HPDE6-E6E7 (cell line): ENCODE data around the gene IL22.
A peak's percentile ranks its signal among the peaks of the same experiment; 100 is the strongest.
"Not testable (repeated sequence)": the region's sequence is repeated elsewhere in the genome, so short reads cannot be mapped to it uniquely, and the experiment has no call there.

Source experiments
- DNase-seq: peaks from one replicate; pipeline ENCODE4 v3.0.0; 2011; ENCODE audit warnings: missing footprints; ENCODE audit errors: extremely low spot score

IL22 gene

GRCh38 chr12:68229956-68230355 lies 23.4 kb downstream of the IL22 start:
- DNase-seq = no peak

- no peak for DNase-seq
Measured at GRCh38 chr12:68227356-68227755, 26.0 kb downstream of the IL22 start.

GRCh38 chr12:68225576-68226476 lies 27.6 kb downstream of the IL22 start, which contains the start of gene IL26:
Gene IL26, minus strand, starts transcription at chr12:68225810. Its CDS starts 54 bp downstream, at chr12:68225756.
- DNase-seq = no peak

- no peak for DNase-seq
Measured at GRCh38 chr12:68224613-68225285, 28.7 kb downstream of the IL22 start.

GRCh38 chr12:68223067-68223747 lies 30.2 kb downstream of the IL22 start:
- DNase-seq = peak; percentile 79

GRCh38 chr12:68222326-68222725 lies 31.1 kb downstream of the IL22 start:
- DNase-seq = no peak

- no peak for DNase-seq
Measured at GRCh38 chr12:68221497-68221896, 31.9 kb downstream of the IL22 start.

GRCh38 chr12:68210875-68211274 lies 42.5 kb downstream of the IL22 start:
- no peak for DNase-seq

- DNase-seq = not testable (repeated sequence)
Measured at GRCh38 chr12:68209048-68209728, 44.2 kb downstream of the IL22 start.

- no peak for DNase-seq
Measured at GRCh38 chr12:68207276-68207675, 46.1 kb downstream of the IL22 start.

GRCh38 chr12:68206446-68206845 lies 47.0 kb downstream of the IL22 start:
- no peak for DNase-seq

GRCh38 chr12:68203460-68203875 lies 49.9 kb downstream of the IL22 start:
- no peak for DNase-seq

GRCh38 chr12:68200854-68201253 lies 52.5 kb downstream of the IL22 start:
- DNase-seq = no peak

GRCh38 chr12:68199127-68199526 lies 54.3 kb downstream of the IL22 start:
- DNase-seq = no peak

GRCh38 chr12:68198507-68199086 lies 54.8 kb downstream of the IL22 start:
- no peak for DNase-seq
